Measurements from ENCODE around the gene NHSL2.

Gene NHSL2

DNA sequence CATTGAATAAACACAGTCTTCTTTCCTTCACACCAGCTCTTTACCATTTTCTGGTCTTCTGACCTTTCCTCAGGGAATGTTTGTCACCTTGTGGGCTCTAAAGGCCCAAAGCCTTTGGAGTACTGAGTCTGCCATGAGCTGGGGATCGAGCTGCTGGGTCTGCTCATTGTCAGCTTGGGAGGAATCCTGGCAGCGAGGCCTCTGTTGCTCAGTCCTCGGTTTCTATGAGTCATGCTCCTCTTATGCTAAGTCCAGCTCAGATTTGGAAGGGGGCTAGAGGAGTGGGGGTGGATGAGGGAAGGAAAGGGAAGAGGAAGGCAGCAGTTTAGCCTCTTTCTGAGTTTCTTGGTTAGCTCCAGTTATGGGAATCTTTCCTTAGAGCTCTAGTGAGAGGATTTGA lies 31.1 kb downstream of the NHSL2 start:
- TF ChIP-seq SUZ12 (IDR thresholded peaks at IDR 0.05; ENCODE audit: extremely low read depth, insufficient read depth, insufficient read length) (no peak), ZNF274 (IDR thresholded peaks at IDR 0.05; ENCODE audit: low read depth, low read length) (no peak), YY1 (IDR thresholded peaks at IDR 0.05; ENCODE audit: insufficient read depth, insufficient read length) (no peak)
- DNase-seq (ENCODE audit: low read depth, low spot score): peak; percentile 67
- Histone ChIP-seq H3K27me3 (ENCODE audit: insufficient read depth, insufficient read length) (no peaks in the 10 kb centered on the region), H3K9ac (ENCODE audit: insufficient read length, low read depth) (no peak overlapping the region), H3K4me1 (ENCODE audit: insufficient read depth, insufficient read length) (peaks cover 8% of the 10 kb centered on the region), H3K36me3 (ENCODE audit: insufficient read depth, insufficient read length, low read length) (peaks cover 11% of the 10 kb centered on the region), H3K4me3 (ENCODE audit: insufficient read length, low read depth) (no peak overlapping the region), H3K9me3 (ENCODE audit: insufficient read depth, low read length) (no peaks in the 10 kb centered on the region)

DNA sequence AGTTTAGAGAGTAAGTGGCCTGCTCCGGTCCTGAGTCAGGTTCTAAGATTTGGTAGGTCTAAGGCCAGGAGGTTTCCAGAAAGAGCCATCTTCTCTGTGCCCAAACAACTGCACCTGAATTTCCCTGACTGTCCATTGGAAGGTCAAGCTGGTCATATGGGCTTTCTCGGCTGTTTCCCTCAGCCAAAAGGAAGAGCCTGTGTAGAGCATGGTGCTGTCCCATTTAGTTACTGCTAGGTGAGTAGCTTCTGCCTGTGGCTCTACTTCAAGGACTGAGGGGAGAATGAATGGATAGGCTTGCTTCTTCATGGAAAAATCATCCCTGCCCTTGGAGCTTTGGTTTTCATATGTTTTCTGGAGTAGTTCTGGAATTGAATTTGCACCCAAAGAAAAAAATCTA lies 33.7 kb downstream of the NHSL2 start:
- H3K36me3 ChIP-seq (ENCODE audit: insufficient read depth, insufficient read length, low read length): peaks cover 16% of the 10 kb centered on the region

DNA sequence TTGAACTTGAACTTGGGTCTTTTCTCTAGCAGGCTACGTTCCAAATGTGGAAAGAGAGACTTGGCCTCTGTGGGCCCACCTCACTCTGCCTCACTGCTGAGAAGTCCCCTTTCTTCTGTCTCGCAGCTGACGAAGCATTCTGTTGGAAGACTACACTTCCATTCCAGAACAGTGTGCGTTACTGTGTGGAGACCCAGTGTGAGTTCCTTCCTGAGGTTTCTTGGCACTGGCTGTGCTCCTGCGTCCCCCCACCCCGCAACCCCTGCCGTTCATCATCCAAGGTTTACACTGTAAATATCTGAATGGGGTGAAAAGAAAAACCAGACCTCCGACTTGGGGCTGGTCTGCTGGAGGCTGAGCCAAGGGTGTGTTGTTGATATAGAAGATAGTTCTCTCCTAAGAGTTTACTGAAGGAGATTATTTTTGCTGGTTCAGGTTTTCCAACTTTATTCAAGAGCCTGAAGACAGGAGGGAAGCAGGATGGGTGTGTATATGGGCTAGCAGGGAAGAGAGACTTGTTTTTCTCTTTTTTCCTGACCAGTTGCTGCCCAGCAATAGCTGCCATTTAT lies 34.7 kb downstream of the NHSL2 start:
- Histone ChIP-seq H3K36me3 (ENCODE audit: insufficient read depth, insufficient read length, low read length) (peaks cover 16% of the 10 kb centered on the region), H3K4me1 (ENCODE audit: insufficient read depth, insufficient read length) (peaks cover 15% of the 10 kb centered on the region), H3K4me3 (ENCODE audit: insufficient read length, low read depth) (no peak overlapping the region), H3K27me3 (ENCODE audit: insufficient read depth, insufficient read length) (no peaks in the 10 kb centered on the region), H3K9ac (ENCODE audit: insufficient read length, low read depth) (no peak overlapping the region), H3K9me3 (ENCODE audit: insufficient read depth, low read length) (no peaks in the 10 kb centered on the region)
- DNase-seq (ENCODE audit: low read depth, low spot score): no peak
- TF ChIP-seq YY1 (IDR thresholded peaks at IDR 0.05; ENCODE audit: insufficient read depth, insufficient read length): no peak

More for the DNA sequence above, 33.7 kb downstream of the NHSL2 start:
- Histone ChIP-seq H3K27me3 (ENCODE audit: insufficient read depth, insufficient read length) (no peaks in the 10 kb centered on the region), H3K9ac (ENCODE audit: insufficient read length, low read depth) (no peak overlapping the region), H3K4me3 (ENCODE audit: insufficient read length, low read depth) (no peak overlapping the region), H3K4me1 (ENCODE audit: insufficient read depth, insufficient read length) (peaks cover 10% of the 10 kb centered on the region), H3K9me3 (ENCODE audit: insufficient read depth, low read length) (no peaks in the 10 kb centered on the region)
- no peak for DNase-seq (ENCODE audit: low read depth, low spot score)
- no peak for TF ChIP-seq YY1 (IDR thresholded peaks at IDR 0.05; ENCODE audit: insufficient read depth, insufficient read length)
- TF ChIP-seq SUZ12 (IDR thresholded peaks at IDR 0.05; ENCODE audit: extremely low read depth, insufficient read depth, insufficient read length): no peak
- TF ChIP-seq ZNF274 (IDR thresholded peaks at IDR 0.05; ENCODE audit: low read depth, low read length): no peak

DNA sequence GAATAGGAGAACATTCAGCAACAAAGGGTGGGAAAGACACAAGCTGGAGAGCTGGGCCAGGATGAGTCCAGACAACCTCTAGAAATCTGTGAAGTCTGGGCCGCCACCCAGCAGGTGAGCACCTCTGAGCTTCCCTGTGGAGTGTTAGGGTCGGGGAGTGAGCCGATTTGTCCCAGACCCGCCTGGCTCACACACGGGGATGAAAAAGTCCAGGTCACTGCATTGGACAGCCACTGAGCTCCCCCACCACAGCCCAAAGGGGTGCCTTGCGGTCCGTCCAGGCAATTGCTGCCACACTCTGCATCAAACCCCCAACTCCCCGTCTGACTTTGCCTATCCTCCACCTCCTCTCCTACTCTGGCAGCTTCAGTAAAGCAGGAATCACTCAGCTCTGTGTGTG lies 38.7 kb downstream of the NHSL2 start:
- H3K4me1 ChIP-seq (ENCODE audit: insufficient read depth, insufficient read length): peaks cover 18% of the 10 kb centered on the region
- TF ChIP-seq ZNF274 (IDR thresholded peaks at IDR 0.05; ENCODE audit: low read depth, low read length) (no peak), YY1 (IDR thresholded peaks at IDR 0.05; ENCODE audit: insufficient read depth, insufficient read length) (no peak), SUZ12 (IDR thresholded peaks at IDR 0.05; ENCODE audit: extremely low read depth, insufficient read depth, insufficient read length) (no peak)
- H3K27me3 ChIP-seq (ENCODE audit: insufficient read depth, insufficient read length): no peaks in the 10 kb centered on the region
- peak overlapping the region; percentile 8 for H3K9ac ChIP-seq (ENCODE audit: insufficient read length, low read depth)
- no peak for DNase-seq (ENCODE audit: low read depth, low spot score)
- H3K4me3 ChIP-seq (ENCODE audit: insufficient read length, low read depth): no peak overlapping the region
- no peaks in the 10 kb centered on the region for H3K9me3 ChIP-seq (ENCODE audit: insufficient read depth, low read length)
- H3K36me3 ChIP-seq (ENCODE audit: insufficient read depth, insufficient read length, low read length): peaks cover 16% of the 10 kb centered on the region

DNA sequence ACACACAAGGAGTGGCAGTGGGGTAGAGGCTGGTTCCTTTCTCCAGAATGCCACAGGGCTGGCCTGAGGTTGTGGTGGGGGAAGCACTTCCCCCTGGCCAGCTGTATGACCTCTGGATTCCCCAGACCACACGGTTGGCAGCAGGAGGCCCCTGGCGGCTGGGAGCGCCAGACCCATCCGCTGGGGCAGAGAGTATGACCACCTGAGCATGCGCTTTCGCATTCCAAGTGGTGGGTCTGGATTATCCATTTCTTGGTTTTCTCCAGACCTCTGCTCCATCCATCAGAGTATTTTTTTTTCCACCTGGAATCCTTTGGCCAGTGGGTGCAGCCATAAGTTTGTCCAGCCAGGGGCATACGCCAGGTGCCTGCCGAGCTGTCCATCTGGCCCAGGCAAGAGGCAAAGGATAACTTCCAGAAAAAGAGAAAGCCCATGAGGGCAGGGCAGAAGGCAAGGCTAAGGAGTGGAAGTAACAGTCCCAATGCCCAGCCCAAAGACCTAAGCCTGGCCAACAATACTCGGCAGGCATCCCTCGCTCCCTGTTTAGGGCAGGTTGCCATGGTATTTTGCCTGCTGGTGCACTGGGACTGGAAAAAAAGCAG lies 39.3 kb downstream of the NHSL2 start:
- Histone ChIP-seq H3K4me1 (ENCODE audit: insufficient read depth, insufficient read length) (peaks cover 22% of the 10 kb centered on the region), H3K36me3 (ENCODE audit: insufficient read depth, insufficient read length, low read length) (peaks cover 16% of the 10 kb centered on the region), H3K27me3 (ENCODE audit: insufficient read depth, insufficient read length) (no peaks in the 10 kb centered on the region), H3K9ac (ENCODE audit: insufficient read length, low read depth) (no peak overlapping the region), H3K9me3 (ENCODE audit: insufficient read depth, low read length) (no peaks in the 10 kb centered on the region), H3K4me3 (ENCODE audit: insufficient read length, low read depth) (no peak overlapping the region)
- TF ChIP-seq SUZ12 (IDR thresholded peaks at IDR 0.05; ENCODE audit: extremely low read depth, insufficient read depth, insufficient read length) (no peak), YY1 (IDR thresholded peaks at IDR 0.05; ENCODE audit: insufficient read depth, insufficient read length) (no peak), ZNF274 (IDR thresholded peaks at IDR 0.05; ENCODE audit: low read depth, low read length) (no peak)
- DNase-seq (ENCODE audit: low read depth, low spot score): no peak

DNA sequence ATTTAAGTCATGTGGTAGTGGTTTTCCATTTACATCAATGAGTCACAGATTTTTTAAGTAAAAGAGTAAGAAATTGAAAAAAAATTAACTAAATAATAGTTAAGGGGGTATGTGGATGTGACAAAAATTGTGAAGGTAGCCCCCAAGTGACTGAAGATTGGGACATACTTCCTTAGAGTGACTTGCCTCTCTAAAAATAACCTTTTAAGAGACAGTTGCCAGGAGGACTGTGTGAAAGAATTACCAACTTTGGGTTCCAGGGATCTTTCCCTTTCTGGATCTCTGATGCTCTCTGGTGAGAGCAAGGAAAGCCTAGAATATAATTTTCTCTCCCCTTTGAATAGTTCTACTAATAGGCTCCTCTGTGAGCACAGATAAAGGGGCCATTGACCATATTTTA lies 42.7 kb downstream of the NHSL2 start:
- Histone ChIP-seq H3K4me1 (ENCODE audit: insufficient read depth, insufficient read length) (peaks cover 24% of the 10 kb centered on the region), H3K9ac (ENCODE audit: insufficient read length, low read depth) (no peak overlapping the region)
- TF ChIP-seq ZNF274 (IDR thresholded peaks at IDR 0.05; ENCODE audit: low read depth, low read length) (no peak), SUZ12 (IDR thresholded peaks at IDR 0.05; ENCODE audit: extremely low read depth, insufficient read depth, insufficient read length) (no peak), YY1 (IDR thresholded peaks at IDR 0.05; ENCODE audit: insufficient read depth, insufficient read length) (no peak)

DNA sequence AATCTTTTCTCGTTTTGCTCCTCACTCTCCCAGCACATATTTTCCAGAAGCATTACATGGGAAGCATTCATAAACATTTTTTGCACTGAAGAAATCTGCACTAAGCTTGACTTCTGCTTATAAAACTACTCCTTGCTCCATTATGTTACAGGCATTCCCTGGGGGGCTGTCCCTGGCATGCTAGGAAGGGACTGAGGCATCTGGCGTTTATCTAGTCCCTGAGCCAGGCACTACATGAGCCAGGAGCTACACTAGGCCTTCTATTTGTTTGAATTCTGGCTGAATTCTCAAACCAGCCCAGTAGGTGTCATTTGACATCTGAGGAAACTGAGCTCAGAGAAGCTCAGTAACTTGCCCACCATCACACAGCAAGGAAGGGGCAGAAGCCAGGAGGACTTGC lies 43.3 kb downstream of the NHSL2 start:
- TF ChIP-seq SUZ12 (IDR thresholded peaks at IDR 0.05; ENCODE audit: extremely low read depth, insufficient read depth, insufficient read length) (no peak), YY1 (IDR thresholded peaks at IDR 0.05; ENCODE audit: insufficient read depth, insufficient read length) (no peak), ZNF274 (IDR thresholded peaks at IDR 0.05; ENCODE audit: low read depth, low read length) (no peak)
- no peak for DNase-seq (ENCODE audit: low read depth, low spot score)
- Histone ChIP-seq H3K4me3 (ENCODE audit: insufficient read length, low read depth) (no peak overlapping the region), H3K9ac (ENCODE audit: insufficient read length, low read depth) (no peak overlapping the region), H3K36me3 (ENCODE audit: insufficient read depth, insufficient read length, low read length) (peaks cover 3% of the 10 kb centered on the region), H3K4me1 (ENCODE audit: insufficient read depth, insufficient read length) (peaks cover 24% of the 10 kb centered on the region), H3K9me3 (ENCODE audit: insufficient read depth, low read length) (no peaks in the 10 kb centered on the region), H3K27me3 (ENCODE audit: insufficient read depth, insufficient read length) (no peaks in the 10 kb centered on the region)

More for the DNA sequence above, 42.7 kb downstream of the NHSL2 start:
- H3K4me3 ChIP-seq (ENCODE audit: insufficient read length, low read depth): no peak overlapping the region
- no peak for DNase-seq (ENCODE audit: low read depth, low spot score)
- peaks cover 3% of the 10 kb centered on the region for H3K36me3 ChIP-seq (ENCODE audit: insufficient read depth, insufficient read length, low read length)
- no peaks in the 10 kb centered on the region for H3K27me3 ChIP-seq (ENCODE audit: insufficient read depth, insufficient read length)
- H3K9me3 ChIP-seq (ENCODE audit: insufficient read depth, low read length): no peaks in the 10 kb centered on the region

Data from NT2/D1 (cell line).